HG03520 (cell line): ENCODE data around the gene GALM.
"Not testable (repeated sequence)": the region's sequence is repeated elsewhere in the genome, so short reads cannot be mapped to it uniquely, and the experiment has no call there.

Source experiments
- ATAC-seq: cut with Tn5 transposase; IDR thresholded peaks from one replicate; pipeline ENCODE4 v1.9.1; 2021; ENCODE audit warnings: mild to moderate bottlenecking, moderate library complexity; ENCODE audit not compliant: unreplicated experiment

Gene GALM

GRCh38 chr2:38676681-38677080 lies 10.8 kb downstream of the GALM start:
- ATAC-seq = no peak

DNA sequence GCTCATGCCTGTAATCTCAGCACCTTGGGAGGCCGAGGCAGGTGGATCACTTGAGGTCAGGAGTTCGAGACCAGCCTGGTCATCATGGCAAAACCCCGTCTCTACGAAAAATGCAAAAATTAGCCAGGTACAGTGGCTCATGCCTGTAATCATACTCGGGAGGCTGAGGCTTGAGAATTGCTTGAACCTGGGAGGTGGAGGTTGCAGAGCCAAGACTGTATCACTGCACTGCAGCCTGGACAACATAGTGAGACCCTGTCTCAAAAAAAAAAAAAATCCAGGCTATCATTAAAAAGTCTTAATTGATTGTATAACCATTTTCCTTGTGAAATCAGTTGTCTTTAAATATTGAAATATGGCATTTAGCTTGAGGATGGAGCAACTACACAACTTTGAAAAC lies 15.0 kb downstream of the GALM start:
- ATAC-seq = not testable (repeated sequence)

GRCh38 chr2:38682008-38682575 lies 16.2 kb downstream of the GALM start:
- ATAC-seq = no peak

DNA sequence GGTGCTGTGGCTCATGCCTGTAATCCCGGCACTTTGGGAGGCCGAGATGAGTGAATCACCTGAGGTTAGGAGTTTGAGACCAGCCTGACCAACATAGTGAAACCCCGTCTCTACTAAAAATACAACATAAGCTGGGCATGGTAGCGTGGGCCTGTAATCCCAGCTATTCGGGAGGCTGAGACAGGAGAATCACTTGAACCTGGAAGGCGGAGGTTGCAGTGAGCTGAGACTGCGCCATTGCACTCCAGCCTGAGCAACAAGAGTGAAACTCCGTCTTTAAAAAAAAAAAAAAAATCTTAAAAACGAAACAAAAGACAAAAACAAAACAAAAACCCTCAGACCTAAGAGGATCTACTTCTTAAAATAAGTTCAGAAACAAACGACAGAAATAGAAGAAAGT lies 16.7 kb downstream of the GALM start:
- not testable (repeated sequence) for ATAC-seq

DNA sequence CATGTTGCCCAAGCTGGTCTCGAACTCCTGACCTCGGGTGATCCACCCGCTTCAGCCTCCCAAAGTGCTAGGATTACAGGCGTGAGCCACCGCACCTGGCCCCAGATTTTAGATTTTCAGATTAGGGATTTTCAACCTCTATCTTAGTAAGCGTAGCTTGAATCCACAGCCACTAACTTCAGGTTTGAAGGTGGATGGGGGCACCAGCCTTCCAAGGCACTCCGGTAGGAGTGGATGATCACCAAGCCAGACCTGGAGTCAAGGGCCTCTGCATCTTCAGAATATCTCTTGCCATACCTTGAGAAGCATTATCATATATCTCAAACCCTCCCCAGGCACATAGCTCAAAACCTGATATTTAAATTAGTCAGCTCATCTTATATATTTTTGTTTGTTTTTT lies 17.9 kb downstream of the GALM start:
- ATAC-seq = no peak

DNA sequence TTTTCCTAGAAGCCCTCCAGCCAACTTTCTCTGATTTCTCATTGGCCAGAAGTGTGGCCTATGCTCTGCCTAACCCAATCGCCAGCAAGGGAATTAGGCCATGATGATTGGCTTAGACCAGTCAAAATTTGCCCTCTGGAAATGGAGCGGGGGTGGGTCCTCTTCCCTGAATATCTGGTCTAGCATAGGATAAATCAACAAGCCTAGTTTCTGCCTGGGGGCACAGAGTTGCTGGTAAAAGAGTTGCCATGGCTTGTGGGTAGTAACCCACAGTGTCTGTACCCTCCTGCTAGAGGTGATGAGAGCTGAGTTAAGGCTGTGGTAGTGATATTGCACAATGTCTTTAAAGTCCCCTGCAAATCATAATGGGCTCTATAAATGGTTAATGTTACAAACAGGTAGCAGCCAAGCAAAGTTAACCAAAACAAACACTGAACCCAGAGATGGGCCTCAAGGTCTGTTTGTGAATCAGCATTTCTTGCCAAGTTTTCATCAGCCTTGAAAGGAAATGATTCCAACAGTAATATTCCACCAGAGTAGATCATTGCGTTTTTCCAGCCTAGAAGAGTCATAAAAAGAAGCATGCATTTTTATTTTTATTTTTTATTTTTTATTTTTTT lies 19.3 kb downstream of the GALM start:
- ATAC-seq = no peak

DNA sequence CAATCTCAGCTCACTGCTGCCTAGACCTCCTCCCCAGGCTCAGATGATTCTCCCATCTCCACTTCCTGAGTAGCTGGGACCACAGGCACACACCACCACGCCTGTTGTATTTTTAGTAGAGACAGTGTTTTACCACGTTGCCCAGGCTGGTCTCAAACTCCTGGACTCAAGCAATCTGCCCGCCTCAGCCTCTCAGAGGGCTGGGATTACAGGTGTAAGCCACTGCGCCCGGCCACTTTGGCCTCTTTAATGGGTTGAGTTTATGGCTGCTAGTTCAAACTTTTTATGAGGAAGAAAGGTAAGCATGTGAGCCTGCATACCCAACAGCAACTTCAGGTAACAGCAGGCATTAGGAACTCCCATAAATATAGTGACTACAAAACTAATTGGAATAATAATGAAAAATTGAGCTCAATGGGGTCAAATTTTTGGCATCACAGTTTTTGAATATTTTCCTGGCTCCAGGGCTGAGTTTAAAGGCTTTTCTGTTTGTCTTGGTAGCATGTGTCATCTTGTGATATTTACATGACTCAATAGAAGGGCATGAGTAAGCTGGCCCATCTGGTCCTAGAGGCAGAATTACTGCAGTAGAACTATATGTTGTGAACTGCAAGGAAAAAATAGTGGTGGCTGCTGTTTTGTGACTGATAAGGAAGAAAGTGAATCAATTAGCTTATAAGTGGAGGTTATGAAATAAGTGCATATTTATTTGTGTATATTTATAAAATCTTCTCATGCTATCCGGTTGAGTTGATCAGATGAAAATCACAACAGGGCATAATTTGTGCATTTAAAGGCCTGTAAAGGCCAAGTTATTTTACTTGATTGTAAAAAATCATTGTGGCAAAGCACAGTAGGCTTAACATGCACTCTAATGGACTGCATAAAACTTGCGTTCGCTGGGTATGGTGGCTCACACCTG lies 24.8 kb downstream of the GALM start:
- no peak for ATAC-seq

DNA sequence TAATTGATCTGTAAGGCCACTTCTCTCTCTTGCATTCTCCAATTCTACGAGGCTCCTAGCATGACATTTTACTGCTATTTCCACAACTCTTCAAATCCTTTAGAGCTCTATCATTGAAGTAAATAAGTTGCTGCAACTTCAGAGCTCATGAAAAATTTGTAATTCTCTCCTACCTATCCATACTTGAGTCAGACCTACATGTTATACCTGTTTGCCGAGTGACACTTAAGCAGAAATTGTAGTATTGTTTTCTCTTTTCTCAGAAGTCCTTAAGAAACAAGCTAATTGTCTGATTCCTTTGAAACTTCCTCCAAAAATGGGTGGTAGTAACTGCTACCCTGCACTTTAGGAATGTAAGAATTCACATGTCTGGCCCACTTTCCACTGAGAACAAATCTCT lies 26.1 kb downstream of the GALM start:
- ATAC-seq = no peak

- ATAC-seq = no peak
Observed at GRCh38 chr2:38692636-38693318, 26.9 kb downstream of the GALM start.

- ATAC-seq = no peak
Observed at GRCh38 chr2:38697116-38697840, 31.4 kb downstream of the GALM start.

GRCh38 chr2:38698467-38699003 lies 32.6 kb downstream of the GALM start:
- no peak for ATAC-seq

GRCh38 chr2:38700113-38700785 lies 34.3 kb downstream of the GALM start:
- no peak for ATAC-seq

GRCh38 chr2:38700881-38701458 lies 35.1 kb downstream of the GALM start:
- ATAC-seq = no peak

DNA sequence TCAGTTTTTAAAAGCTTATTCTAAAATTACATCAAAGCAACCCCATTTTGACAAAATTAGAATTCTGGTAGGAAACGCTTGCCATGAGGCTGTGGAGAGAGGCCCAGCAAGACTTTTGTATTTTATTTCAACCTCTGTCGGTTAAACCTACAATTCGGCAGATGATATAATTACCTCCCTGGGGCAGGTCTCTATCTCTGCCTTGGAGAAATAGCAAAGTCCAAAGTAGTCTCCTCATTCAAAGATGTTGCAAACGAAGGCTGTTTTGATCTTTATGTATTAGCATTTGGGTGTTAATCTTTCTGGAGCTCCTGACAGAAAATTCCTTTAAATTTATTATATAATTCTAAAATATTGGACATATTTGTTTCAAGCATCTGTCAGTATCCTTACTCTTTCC lies 35.6 kb downstream of the GALM start:
- no peak for ATAC-seq

DNA sequence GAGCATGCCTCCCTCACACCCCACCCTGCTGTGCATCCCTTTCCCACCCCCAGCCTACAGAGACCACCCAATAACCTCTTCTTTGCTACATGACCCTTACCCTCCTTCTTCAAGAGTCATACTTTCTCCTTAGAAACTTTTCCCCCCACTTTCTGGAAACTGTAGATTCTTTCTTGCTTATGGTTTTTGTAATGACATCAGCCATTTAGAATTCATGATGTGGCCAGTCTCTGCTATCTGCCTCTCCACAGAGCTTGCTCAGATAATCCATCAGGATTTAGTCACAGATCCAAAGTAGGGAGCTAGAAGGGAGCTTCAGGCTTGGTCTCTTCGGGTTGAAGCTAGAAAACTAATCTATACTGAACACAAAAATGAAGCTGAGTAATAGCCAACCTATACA lies 36.5 kb downstream of the GALM start:
- ATAC-seq = no peak

DNA sequence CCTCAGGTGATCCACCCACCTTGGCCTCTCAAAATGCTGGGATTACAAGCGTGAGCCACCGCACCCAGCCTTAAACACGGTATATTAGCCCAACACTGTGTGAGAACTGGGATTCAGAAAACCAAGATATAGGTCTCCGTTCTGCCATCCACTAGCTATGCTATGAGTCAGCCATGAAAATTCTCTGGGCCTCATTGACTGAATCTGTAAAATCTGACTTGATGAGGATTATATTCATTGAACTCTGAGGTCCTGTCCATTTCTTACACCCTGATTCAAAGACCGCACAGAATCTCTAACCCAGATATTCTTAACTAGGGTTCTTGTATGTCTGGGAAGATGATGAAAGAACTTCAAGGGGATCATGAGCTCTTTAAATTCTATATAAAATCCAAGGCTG lies 37.4 kb downstream of the GALM start:
- not testable (repeated sequence) for ATAC-seq

- no peak for ATAC-seq
Observed at GRCh38 chr2:38704664-38705063, 38.8 kb downstream of the GALM start.

DNA sequence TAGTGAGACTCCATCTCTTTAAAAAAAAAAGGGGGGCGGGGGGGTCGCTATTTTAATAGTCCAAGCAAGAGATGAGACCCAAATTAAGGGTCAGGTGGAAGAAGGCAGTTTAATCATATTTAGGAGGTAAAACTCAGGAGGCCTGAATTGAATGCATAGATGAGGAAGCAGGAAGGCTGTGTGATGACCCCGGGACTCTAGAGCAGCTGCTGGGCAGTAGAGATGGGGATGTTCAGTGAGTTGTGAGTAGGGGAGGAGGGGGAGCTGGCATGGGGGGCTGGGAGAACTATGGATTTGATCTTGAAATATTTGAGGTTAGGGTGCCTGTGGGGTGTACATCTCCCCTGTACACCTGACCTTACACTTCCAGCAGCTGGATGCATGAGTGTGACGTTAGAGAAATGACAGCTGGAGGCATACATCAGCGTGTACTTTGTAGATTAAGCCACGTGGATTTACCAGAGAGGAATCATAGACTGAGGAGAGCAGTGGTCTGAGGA lies 41.0 kb downstream of the GALM start:
- no peak for ATAC-seq

DNA sequence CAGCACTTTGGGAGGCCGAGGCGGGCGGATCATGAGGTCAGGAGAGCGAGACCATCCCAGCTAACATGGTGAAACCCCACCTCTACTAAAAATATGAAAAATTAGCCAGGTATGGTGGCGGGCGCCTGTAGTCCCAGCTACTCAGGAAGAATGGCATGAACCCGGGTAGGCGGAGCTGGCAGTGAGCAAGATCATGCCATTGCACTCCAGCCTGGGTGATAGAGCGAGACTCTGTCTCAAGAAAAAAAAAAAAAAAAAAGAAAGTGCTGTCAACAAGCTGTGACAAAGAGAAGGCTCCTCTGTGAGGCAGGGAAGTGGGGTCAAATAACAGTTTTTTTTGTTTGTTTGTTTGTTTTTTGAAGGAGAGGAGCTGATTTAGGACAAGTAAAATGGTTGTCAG lies 42.6 kb downstream of the GALM start:
- ATAC-seq = not testable (repeated sequence)
